NCI-H1105 (cell line): Measurements from ENCODE around the gene SPATA31D4.
"Not testable (repeated sequence)": the region's sequence is repeated elsewhere in the genome, so short reads cannot be mapped to it uniquely, and the experiment has no call there.

ENCODE experiments used
- DNase-seq: peaks from one replicate; lab custom pipeline; 2025; lab: John Stamatoyannopoulos, UW

The SPATA31D4 gene

GRCh38 chr9:81928305-81928704 lies at the start of gene SPATA31D4:
TSS of gene SPATA31D4 (plus strand) at chr9:81928428. CDS start at chr9:81928514, 86 bp downstream.
- not testable (repeated sequence) for DNase-seq

GRCh38 chr9:81878530-81878929 lies 49.7 kb upstream of the SPATA31D4 start:
- DNase-seq = no peak

DNA sequence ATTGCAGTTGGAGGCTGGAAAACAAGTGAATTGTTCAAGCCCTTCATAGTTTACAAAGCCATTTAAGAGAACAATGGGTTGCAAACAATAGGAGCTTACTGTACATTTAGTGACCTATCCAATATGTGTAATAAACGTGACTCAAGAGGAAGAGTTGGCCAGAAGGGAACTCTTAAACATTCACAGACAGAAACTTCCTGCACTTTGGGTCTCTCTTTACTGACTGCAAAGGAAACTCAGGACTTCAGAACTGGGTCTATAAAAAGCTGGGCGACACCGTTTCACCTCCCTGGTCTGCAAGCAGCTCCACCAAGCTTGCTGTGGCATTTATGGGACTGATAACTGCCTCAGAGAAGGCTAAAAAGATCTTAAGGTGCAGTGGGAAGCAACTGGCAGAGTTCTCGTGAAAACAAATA lies 48.7 kb upstream of the SPATA31D4 start:
- DNase-seq = no peak

GRCh38 chr9:81885602-81886001 lies 42.6 kb upstream of the SPATA31D4 start:
- DNase-seq = no peak

- DNase-seq = no peak
Measured at GRCh38 chr9:81886665-81887064, 41.6 kb upstream of the SPATA31D4 start.

DNA sequence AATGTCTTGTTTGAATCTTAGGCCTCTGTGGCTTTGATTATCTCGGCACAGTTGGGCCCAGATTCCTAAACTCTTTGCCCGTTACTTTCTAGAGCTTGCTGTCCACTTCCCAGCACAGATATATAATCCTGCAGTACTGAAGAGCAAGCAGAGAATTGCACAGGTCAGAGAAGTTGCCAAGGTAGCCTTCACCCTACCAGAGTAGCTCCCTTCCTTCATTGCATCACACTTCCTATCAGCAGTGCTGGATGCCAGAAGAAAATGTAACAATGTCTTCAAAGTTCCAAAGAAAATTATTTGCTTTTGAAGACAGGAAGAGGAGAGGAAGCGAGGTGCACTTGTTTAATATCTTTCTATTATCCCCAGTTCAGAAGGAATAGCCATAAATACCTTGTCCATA lies 38.1 kb upstream of the SPATA31D4 start:
- DNase-seq = no peak

DNA sequence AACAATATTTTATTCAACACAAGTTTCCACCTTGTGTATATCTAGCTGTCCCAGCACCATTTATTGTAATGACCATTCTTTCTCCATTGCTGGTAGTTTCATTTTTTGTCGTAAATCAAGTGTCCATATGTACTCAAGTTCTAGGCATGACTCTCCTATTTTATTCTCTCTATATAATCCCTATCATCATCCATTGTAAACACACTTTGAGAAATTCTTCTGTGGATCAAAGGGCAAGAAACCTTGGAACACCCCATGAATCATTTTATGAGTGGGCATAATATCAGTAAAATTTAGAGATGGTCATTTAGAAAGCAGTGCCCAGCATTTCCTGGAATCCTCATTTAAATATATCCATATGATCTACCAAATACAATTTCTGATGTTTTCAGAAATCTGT lies 35.8 kb upstream of the SPATA31D4 start:
- DNase-seq = no peak

DNA sequence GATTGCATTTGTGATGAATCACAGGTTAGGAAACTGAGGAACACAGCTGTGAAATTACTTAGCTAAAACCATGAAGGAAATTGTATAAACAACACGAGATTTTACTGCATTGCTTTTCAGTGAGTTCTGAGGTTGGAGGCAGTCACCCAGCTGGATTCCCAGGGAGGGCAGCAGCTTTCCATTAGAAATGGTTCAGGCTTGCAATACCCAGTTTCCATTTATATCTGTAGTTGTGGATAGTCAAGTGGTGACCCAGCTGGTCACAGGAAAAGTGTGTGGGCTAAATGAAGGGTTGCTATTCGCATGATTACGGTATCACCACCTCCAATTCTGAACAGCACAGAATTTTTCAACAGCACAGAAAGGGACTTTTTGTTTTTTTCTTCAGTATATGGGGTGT lies 34.3 kb upstream of the SPATA31D4 start:
- DNase-seq = no peak

DNA sequence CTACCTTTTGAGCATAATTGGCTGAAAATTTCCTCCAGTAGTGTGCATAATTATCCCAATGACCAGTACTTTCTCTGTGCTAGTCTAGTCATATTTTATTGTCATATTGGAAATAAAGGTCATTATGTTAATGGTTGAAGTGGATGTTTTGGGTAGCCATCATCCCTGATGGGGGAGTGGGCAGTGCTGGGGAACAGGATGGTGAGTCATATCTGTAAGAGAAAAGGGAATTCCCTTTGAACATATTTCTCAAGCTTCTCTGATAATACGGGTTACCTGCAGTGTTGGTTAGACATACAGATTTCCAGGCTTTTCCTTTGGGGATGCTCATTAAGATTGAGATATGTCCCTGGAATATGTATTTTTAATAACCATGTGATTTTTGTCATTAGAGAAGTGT lies 33.3 kb upstream of the SPATA31D4 start:
- no peak for DNase-seq

DNA sequence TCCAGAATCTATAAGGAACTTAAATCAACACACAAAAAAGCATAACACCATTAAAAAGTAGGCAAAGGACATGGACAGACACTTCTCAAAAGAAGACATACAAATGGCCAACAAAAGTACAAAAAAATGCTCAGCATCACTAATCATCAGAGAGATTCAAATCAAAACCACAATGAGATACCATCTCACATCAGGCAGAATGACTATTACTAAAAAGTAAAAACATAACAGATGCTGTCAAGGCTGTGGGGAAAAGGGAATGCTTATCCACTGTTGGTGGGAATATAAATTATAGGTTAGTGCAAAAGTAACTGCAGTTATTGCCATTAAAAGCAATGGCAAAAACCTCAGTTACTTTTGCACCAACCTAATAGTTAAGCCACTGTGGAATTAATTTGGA lies 32.2 kb upstream of the SPATA31D4 start:
- DNase-seq = no peak

DNA sequence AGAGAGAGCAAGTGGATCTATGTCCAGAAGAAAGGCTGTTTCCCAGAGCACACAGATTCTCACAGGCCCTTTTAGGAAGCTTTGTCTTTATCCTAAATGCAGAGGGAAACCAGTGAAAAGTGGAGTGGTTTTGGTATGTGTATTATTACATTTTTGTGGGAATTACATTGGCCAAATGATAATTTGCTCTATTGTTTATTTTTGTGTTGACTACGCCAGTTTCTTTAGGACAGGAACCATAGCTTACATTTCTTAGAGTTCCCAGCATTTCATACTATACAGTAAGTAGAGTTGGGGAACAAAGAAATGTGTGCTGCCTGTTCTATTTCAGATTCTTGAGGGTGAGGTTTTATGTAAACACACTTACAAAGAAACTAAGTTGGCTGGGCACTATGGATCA lies 29.4 kb upstream of the SPATA31D4 start:
- no peak for DNase-seq

- no peak for DNase-seq
Measured at GRCh38 chr9:81902196-81902595, 26.0 kb upstream of the SPATA31D4 start.

GRCh38 chr9:81902626-81903025 lies 25.6 kb upstream of the SPATA31D4 start:
- DNase-seq = no peak

DNA sequence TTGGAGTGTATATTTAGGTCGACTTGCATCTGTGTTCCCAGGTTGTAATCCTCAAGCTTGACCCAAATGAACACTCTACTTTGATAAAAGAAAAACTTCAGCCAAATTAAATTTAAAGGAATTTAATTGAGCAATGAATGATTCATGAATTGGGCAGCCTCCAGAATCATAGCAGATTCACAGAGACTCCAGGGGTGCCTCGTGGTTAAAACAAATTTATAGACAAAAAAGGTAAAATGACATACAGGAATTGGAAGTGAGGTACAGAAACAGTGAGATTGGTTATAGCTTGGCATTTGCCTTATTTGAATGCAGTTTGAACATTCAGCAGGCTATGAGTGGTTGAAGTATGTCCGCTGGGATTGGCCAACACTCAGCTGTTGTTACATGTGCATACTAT lies 21.6 kb upstream of the SPATA31D4 start:
- no peak for DNase-seq

DNA sequence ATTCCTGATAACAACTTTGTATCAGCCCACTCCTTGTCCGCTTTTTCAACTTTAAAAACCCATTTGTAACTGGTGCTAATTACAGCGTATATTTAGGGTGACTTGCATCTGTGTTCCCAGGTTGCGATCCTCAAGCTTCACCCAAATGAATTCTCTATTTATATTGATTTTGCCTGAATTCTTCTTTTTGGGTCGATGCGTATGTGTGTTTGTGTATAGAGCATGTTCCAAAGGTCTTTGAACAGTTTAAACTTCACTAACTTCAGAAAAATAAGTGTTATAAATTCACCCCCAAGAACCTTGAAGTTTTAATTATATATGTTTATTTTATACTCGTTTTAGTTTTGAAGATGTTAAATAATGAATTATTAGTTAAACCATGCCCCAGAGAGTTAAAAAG lies 16.1 kb upstream of the SPATA31D4 start:
- DNase-seq = no peak

DNA sequence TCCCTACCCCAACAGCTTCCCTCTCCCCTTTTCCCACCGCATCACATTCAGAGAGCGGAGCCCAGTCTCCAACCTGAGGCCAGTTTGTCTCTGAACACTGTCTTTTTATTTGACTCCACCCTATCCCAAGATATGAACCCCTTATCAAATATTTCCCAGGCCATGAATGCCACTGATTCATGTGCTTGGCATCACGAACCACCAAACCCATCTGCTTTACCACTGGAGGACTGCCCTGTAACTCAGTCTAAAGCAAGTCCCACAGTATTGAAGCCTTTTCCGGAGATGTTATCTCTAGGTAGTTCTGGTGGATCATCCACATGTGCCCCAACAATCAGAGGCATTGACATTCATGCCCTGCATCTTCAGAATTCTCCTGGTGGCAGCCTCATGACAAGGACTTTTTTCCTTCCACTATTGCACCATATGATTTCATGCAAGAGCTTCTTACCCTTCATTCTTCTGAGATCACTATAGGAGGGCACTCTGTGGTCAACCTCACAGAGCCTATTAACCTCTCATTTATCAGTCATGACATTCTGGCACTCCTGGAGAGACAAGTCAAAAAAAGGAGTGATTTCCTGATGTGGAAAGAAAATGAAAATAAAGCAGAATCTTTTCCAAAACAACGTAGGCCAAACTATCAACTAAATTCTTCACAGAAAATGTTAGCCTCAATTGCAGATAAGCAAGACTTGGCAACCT lies 12.3 kb upstream of the SPATA31D4 start:
- DNase-seq = no peak

GRCh38 chr9:81918507-81918906 lies 9.7 kb upstream of the SPATA31D4 start:
- DNase-seq = not testable (repeated sequence)

DNA sequence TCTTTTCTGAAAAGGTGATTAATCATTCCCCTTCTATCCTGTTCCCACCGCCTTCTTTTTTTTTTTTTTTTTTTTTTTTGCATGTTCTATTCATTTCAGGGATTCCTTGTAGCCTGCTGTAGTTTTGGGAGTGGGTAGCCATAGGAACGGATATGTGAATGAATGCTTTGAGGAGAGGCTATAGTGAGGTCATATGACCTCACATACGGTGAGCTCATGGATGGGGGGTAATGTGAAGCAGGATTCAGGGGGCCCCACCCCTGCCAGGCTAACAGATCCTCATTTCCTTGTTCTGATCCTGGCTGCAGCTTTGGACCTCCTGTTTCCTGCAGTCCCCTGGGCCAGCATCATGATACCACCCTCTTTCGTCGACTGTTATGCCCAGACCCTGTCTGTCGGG lies 1.9 kb downstream of the SPATA31D4 start:
- DNase-seq = not testable (repeated sequence)

DNA sequence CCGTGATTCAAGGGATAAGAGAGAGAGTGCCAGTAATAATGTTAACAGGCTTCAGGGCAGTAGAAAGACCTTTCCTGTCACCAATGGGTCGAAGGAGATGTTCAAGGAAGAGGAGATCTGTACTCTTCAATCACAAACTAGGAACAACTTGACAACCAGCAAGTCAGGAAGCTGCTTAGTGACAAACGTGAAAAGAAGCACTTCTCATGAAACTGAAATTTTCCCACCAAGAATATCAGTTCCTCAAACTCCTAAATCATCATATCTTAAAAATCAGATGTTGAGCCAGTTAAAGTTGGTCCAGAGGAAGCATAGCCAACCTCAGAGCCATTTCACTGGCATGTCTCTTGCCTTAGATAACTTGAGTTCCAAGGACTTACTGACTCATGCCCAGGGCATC lies 5.3 kb downstream of the SPATA31D4 start:
- not testable (repeated sequence) for DNase-seq

DNA sequence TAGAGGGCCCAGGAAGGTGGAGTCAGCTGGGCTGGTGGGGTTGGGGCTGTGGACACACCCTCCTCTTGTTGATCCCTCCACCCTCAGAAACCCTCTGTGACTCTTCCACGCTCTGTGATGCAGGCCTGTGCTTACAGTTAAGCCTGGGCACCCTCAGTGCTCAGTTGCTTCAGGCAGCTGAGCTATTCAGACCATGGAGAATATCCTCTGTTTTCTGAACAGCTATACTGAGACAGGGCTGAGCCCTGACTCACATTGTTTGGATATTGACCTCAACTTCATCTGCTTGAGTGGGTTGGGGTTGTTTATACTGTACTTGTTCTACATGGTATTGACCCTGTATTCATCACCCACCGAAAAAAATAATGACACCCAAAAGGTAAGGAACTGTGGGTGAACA lies 15.2 kb downstream of the SPATA31D4 start, which contains the start of gene SPATA31D3:
SPATA31D3 (plus strand) TSS at position 108 of the 400 bp plus-strand sequence; CDS start at position 194, 86 bp downstream.
- not testable (repeated sequence) for DNase-seq

GRCh38 chr9:81948650-81949049 lies 20.4 kb downstream of the SPATA31D4 start:
- not testable (repeated sequence) for DNase-seq

- DNase-seq = no peak
Measured at GRCh38 chr9:81953096-81953495, 24.9 kb downstream of the SPATA31D4 start.

- DNase-seq = no peak
Measured at GRCh38 chr9:81955625-81956024, 27.4 kb downstream of the SPATA31D4 start.
